GM23248 (cell line): ENCODE data around the gene STIL.

Experiments
- EZH2 ChIP-seq: fragments of 200-600 bp; sonication (generic); IDR thresholded peaks from 2 replicates; pipeline ENCODE4 v1.6.1; 2018; ENCODE audit warnings: antibody characterized with exemption, mild to moderate bottlenecking; ENCODE audit not compliant: insufficient read depth, poor library complexity, severe bottlenecking
- EZH2phosphoT487 ChIP-seq: fragments of 200-600 bp; sonication (generic); IDR thresholded peaks from 2 replicates; pipeline ENCODE4 v1.6.1; 2018; ENCODE audit warnings: antibody characterized with exemption, moderate library complexity, mild to moderate bottlenecking, low read depth; ENCODE audit not compliant: insufficient read depth

GRCh38 chr1:47326271-47326670, 12.3 kb upstream of the STIL start:
- TF ChIP-seq EZH2, result no peak
- no peak for TF ChIP-seq EZH2phosphoT487
